ENCODE measurements around the gene ETFRF1. TPM values are rescaled to one million over a fixed set of nuclear protein-coding genes. Genes with fewer than 3 reads are reported as not detected.
A peak's percentile ranks its signal among the peaks of the same experiment; 100 is the strongest.

ETFRF1 gene
- total RNA-seq, 2 donors from 2014 or later = 23.1 to 39.3 TPM

DNA sequence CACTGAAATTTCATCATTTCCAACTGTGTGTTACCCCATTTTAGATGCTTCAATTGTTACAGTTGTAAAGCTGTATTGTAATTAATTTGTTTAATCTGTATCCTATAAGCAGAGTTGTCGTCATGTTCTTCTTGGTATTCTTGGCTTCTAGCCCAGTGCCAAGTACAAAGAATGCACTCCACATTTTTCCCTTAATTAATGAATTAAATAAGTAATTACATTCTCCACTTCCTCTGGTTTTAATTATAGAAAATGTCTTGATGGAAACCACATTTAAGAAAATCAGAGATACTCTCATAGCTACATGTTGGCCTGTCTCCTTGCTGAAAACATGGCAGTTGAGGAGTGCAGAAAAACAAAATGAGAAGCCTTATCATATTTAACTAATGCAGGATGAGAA is 823 bp upstream of the ETFRF1 start:
- TF ChIP-seq, protein P1, sequence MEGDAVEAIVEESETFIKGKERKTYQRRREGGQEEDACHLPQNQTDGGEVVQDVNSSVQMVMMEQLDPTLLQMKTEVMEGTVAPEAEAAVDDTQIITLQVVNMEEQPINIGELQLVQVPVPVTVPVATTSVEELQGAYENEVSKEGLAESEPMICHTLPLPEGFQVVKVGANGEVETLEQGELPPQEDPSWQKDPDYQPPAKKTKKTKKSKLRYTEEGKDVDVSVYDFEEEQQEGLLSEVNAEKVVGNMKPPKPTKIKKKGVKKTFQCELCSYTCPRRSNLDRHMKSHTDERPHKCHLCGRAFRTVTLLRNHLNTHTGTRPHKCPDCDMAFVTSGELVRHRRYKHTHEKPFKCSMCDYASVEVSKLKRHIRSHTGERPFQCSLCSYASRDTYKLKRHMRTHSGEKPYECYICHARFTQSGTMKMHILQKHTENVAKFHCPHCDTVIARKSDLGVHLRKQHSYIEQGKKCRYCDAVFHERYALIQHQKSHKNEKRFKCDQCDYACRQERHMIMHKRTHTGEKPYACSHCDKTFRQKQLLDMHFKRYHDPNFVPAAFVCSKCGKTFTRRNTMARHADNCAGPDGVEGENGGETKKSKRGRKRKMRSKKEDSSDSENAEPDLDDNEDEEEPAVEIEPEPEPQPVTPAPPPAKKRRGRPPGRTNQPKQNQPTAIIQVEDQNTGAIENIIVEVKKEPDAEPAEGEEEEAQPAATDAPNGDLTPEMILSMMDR (IDR thresholded peaks at IDR 0.05) = no peak
- TF ChIP-seq POLR2A (IDR thresholded peaks at IDR 0.05) (no peak), POLR2AphosphoS5 (IDR thresholded peaks at IDR 0.05) (no peak)

DNA sequence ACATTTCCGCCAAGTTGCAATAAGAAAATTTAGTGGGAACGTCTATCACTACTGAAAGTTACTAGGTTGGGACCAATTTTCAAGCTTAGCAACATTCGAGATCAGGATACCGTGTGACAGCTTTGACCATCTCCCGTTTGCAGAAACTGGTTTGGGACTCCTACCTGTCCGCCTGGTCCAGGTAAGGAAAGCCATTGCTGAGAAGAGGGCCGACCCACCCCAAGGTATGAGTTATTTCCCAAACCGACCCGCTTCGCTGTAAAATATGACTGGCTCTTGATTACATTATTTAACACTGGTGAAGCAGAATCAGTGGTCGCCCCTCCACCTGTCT is 348 bp upstream of the ETFRF1 start:
- no peak for TF ChIP-seq POLR2AphosphoS5 (IDR thresholded peaks at IDR 0.05)
- TF ChIP-seq POLR2A (IDR thresholded peaks at IDR 0.05) = no peak
- TF ChIP-seq, protein P1 (IDR thresholded peaks at IDR 0.05) = no peak
- intact Hi-C loops (cut with DNase I) = loop anchor here (10.0 kb wide), 1 partner anchor 50 kb away; no protein-coding TSS in a partner anchor
- H3K27me3 ChIP-seq (replicated peaks; ENCODE audit: insufficient read depth) = no peaks in the 10 kb centered on the region
- 1% methylated on average over 11 of the region's 11 CpGs for WGBS
- no peak for DNase-seq (ENCODE audit: low spot score)
- H3K36me3 ChIP-seq = no peaks in the 10 kb centered on the region
- H3K4me3 ChIP-seq = peak overlapping the region; percentile 60 to 69
- H3K27ac ChIP-seq = peak overlapping the region; percentile 85 to 90
- H3K4me1 ChIP-seq (replicated peaks) = peaks cover 7% of the 10 kb centered on the region
- H3K9me3 ChIP-seq = no peaks in the 10 kb centered on the region

More for the DNA sequence above, 823 bp upstream of the ETFRF1 start:
- WGBS = 20% methylated on average over 1 of the region's 1 CpG
- H3K27me3 ChIP-seq (replicated peaks; ENCODE audit: insufficient read depth) = no peaks in the 10 kb centered on the region
- H3K4me1 ChIP-seq (replicated peaks) = peaks cover 7% of the 10 kb centered on the region
- peak overlapping the region; percentile 60 to 69 for H3K4me3 ChIP-seq
- H3K36me3 ChIP-seq = no peaks in the 10 kb centered on the region
- no peaks in the 10 kb centered on the region for H3K9me3 ChIP-seq
- no peak for DNase-seq (ENCODE audit: low spot score)
- intact Hi-C loops (cut with DNase I) = loop anchor here (10.0 kb wide), 1 partner anchor 51 kb away; no protein-coding TSS in a partner anchor
- no peak overlapping the region for H3K27ac ChIP-seq

DNA sequence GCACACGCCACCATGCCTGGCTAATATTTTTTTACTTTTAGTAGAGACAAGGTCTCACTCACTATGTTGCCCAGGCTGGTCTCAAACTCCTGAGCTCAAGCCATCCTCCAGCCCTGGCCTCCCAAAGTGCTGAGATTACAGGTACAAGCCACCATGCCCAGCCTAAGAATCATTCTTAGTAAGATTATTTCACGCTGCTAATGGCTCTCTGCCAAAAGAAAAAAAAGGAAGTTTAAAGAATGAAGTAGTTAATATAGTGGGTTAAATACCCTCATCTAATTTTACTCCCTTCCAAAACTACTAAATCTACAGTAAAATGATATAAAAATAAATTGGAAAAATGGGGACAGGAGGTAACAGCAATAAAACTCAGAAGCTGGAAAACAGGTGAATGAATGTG is 2.6 kb downstream of the ETFRF1 start:
- WGBS = 82% methylated on average over 2 of the region's 2 CpGs
- Histone ChIP-seq H3K4me3 (no peak overlapping the region), H3K27ac (no peak overlapping the region), H3K36me3 (no peaks in the 10 kb centered on the region), H3K9me3 (no peaks in the 10 kb centered on the region), H3K4me1 (replicated peaks) (peaks cover 7% of the 10 kb centered on the region), H3K27me3 (replicated peaks; ENCODE audit: insufficient read depth) (no peaks in the 10 kb centered on the region)
- DNase-seq (ENCODE audit: low spot score) = no peak
- intact Hi-C loops (cut with DNase I) = loop anchor here (10.0 kb wide), 1 partner anchor 47 kb away; no protein-coding TSS in a partner anchor
- TF ChIP-seq, protein P1 (IDR thresholded peaks at IDR 0.05) = no peak
- no peak for TF ChIP-seq POLR2AphosphoS5 (IDR thresholded peaks at IDR 0.05)
- no peak for TF ChIP-seq POLR2A (IDR thresholded peaks at IDR 0.05)

DNA sequence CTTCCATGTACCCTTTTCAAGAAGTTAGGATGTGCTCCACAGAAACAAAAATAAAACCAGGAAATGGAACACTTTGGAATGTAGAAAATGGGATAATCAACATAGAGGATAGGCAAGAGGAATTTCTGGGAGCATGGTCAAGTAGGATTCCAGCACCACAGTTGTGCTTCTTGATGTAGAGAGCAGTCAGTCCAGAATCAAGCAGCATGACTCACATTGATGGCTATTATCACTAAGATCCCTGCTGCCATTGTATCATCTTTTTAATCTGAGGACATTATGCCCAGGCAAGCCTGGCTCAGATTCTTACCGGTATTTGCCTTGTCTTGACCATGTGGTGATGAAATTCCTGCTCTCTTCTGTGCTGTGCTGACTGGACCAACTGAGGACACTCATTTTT is 5.7 kb downstream of the ETFRF1 start:
- peaks cover 4% of the 10 kb centered on the region for H3K4me1 ChIP-seq (replicated peaks)
- intact Hi-C loops (cut with DNase I) = no loop called here
- no peaks in the 10 kb centered on the region for H3K36me3 ChIP-seq
- H3K9me3 ChIP-seq = no peaks in the 10 kb centered on the region
- no peaks in the 10 kb centered on the region for H3K27me3 ChIP-seq (replicated peaks; ENCODE audit: insufficient read depth)
- TF ChIP-seq, protein P1 (IDR thresholded peaks at IDR 0.05) = no peak
- TF ChIP-seq POLR2AphosphoS5 (IDR thresholded peaks at IDR 0.05) (no peak), POLR2A (IDR thresholded peaks at IDR 0.05) (no peak)
- no peak overlapping the region for H3K27ac ChIP-seq
- H3K4me3 ChIP-seq = no peak overlapping the region
- no peak for DNase-seq (ENCODE audit: low spot score)
- WGBS = 64% methylated on average over 1 of the region's 1 CpG

DNA sequence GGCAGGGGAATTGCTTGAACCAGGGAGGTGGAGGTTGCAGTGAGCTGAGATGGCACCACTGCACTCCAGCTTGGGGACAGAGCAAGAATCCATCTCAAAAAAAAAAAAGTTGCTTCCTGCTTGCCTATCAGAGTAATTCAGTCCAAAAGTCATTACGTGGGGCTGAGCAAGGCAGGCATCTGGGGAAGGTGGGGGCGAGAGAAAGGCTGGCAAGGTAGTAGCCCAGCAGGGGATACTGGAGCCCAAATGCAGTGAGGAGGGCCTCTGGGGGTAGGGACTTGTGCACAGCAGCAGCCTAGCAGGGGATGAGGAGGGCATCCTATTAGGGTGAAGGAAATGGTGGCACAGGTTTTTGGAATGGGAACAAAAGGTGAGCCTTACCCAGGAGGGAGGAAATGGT is 7.1 kb downstream of the ETFRF1 start:
- TF ChIP-seq POLR2AphosphoS5 (IDR thresholded peaks at IDR 0.05) (no peak), POLR2A (IDR thresholded peaks at IDR 0.05) (no peak)
- TF ChIP-seq, protein P1 (IDR thresholded peaks at IDR 0.05) = no peak
- WGBS = 86% methylated on average over 2 of the region's 2 CpGs
- intact Hi-C loops (cut with DNase I) = no loop called here
- Histone ChIP-seq H3K27ac (no peak overlapping the region), H3K27me3 (replicated peaks; ENCODE audit: insufficient read depth) (no peaks in the 10 kb centered on the region), H3K36me3 (no peaks in the 10 kb centered on the region), H3K9me3 (no peaks in the 10 kb centered on the region), H3K4me3 (no peak overlapping the region), H3K4me1 (replicated peaks) (no peaks in the 10 kb centered on the region)
- no peak for DNase-seq (ENCODE audit: low spot score)
